Right forelimb (tissue), 1 donor: ENCODE data around the gene GOLGA3.
A peak's percentile ranks its signal among the peaks of the same experiment; 100 is the strongest.
"Not testable (repeated sequence)": the region's sequence is repeated elsewhere in the genome, so short reads cannot be mapped to it uniquely, and the experiment has no call there.

ENCODE experiments used
- DNase-seq: peaks from one replicate; pipeline ENCODE4 v3.0.0-alpha.2; 2018

Gene GOLGA3

DNA sequence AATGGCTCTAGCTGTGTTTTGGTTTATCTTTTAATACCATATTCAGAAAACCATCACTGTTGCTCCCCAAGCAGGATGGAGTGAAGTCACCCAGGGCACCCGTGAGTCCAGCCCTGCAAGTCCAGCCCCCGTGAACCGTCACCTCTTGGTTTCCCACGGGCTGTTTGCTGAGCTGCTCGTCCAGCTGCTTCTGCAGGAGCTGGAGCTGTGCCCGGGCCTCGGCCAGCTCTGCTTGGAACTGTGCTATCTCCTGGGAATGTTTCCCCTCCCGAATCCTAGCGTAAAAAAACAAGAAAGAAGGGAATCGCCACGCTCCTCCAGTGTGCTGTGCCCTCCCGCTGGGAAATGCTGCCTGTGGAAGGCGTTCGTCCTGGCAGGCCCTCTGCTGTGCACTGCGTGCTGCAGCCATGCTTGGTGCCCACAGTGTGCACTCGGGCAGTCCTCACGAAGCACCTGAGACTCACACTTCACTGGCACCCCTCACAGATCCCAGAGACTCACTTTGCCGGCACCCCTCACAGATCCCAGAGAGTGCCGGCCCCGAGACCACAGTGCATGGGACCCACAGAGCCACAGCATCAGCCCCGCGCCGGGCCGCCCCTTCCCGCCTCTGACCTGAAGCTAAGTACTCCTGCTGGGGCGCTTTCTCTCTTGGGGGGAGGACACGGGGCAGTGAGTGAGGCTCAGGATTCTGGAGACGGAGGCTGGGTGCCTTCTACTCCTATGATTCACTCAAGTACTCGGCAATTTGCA is 51.7 kb downstream of the GOLGA3 start:
- DNase-seq, result peak; percentile 63

GRCh38 chr12:132776230-132776625 is 52.4 kb downstream of the GOLGA3 start:
- not testable (repeated sequence) for DNase-seq

DNA sequence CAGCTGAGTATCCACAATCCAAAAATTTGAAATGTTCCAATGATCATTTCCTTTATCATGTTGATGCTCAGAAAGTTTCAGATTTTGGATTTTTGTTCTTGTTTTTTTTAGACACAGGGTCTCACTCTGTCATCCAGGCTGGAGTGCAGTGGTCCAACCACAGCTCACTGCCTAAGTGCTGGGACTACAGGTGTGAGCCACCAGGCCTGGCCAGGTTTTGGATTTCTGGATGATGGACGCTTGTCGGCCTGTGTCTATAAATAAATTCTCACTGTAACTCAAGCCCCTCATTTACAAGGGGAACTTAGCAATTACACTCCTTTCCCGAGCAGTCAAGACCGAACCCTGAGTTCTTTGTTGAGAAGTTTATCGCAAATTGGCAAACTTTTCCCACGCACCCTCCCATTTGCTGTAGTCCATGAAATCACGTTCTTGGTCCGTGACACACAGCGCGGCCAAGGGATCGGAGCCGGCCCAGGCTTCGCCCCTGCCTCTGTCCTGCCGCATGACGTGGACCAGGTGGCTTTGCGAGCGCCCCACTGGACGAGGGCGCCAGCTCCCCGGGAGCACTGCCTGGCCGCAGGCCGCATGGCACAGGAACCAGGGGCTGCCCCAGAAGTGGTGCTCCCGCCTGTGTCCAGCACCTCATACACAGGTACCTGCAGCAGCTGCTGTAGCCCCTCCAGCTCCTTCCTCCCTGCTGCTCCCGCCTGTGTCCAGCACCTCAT is 53.0 kb downstream of the GOLGA3 start:
- no peak for DNase-seq

DNA sequence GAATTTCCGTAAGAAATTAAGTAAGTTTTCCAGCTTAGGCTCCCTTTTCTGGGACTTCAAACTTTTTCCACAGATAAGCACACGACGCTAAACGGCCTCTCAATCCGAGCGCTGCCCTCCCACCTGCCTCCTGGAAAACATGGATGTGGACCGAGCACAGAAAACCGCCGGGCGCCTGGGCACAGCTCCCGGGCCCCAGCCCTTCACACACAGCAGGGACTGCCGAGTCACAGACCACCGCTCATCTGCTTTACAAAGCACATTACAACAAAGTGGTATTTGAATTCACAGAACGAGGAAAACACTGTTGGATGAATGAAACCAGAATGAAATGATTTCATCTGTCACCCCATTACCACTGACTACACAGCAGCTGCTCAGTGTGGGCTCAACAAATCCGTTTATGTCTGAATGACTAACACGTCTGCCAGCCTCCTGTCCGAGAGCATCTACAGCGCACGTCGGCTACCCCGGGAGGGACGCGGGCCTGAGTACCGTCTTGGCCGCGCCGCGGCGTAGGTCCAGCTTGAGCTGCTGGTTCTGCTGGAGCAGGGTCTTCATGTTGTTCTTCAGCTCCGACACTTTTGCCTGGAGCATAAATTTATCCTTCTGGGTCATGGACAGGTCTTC is 53.9 kb downstream of the GOLGA3 start:
- DNase-seq, result no peak

DNA sequence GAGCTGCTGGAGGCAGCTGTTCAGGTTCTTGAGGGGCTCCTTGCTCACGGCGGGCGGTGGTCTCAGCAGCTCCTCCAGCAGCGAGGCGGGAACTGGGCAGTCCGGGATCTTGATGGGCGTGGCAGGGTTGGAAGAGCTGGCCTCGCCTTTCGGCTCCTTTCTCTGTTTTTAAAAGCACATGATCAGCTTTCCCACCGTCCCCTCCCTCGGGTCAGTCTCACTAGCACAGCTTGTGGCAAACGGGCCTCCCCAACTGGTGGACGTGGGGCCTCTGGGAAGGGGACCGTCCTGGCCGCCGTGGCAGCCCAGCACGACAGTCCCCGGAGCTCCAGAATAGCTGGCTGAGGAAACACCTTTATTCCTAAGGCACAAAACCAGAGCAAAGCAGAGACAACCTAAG is 54.5 kb downstream of the GOLGA3 start:
- DNase-seq, result no peak

DNA sequence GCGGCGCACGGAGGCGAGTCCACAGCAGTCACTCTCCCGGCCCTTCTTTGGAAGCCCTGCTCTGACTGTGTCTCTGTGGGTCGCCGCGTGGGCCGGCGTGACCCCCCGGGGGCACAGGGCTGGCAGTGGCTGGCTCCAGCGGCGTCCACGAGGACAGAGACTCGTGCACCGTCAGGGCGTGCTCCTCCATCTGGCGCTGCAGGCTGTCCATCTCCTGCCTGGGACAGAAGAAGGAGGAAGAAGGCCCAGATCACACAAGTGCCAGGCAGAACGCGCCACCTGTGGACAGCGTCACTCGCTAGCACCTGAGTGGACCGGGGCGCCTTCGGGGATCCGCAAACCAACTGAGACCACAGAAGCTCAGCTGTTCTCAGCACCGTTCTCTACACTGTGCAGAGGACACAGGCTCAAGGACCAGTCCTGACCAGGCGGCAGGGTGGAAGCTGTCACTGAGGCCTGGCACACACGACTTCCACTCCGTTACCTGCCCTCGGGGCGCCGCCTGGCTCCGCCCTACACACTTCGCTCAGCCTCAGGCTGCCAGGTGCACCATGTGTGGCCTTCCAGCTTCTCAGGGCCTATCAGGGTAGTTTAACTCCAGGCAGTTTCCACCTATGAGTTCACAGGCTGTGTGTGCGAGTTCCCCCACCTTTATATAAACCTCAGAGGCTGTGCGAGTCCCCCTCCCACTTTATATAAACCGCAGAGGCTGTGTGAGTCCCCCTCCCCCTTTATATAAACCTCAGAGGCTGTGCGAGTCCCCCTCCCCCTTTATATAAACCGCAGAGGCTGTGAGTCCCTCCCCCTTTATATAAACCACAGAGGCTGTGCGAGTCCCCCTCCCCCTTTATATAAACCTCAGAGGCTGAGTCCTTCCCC is 55.4 kb downstream of the GOLGA3 start:
- no peak for DNase-seq

DNA sequence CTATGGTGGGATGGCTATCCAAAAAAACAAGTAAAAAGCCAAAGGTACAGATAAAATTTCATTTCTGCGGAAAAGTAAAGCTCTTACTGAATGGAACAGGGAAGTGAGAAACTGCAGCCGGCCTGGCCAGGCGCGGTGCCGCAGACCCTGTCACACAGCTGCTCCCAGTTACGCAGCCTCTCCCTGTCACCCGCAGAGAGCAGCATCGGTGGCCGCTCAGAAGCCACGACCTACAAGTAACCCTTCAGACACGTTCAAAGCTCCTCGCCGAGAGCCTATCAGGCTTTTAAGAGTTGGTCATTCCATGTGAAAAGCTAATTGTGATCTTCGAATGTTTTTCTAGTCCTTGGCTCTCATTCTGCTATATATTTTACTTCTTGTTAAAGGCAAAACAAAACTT is 56.1 kb downstream of the GOLGA3 start:
- DNase-seq, result no peak

DNA sequence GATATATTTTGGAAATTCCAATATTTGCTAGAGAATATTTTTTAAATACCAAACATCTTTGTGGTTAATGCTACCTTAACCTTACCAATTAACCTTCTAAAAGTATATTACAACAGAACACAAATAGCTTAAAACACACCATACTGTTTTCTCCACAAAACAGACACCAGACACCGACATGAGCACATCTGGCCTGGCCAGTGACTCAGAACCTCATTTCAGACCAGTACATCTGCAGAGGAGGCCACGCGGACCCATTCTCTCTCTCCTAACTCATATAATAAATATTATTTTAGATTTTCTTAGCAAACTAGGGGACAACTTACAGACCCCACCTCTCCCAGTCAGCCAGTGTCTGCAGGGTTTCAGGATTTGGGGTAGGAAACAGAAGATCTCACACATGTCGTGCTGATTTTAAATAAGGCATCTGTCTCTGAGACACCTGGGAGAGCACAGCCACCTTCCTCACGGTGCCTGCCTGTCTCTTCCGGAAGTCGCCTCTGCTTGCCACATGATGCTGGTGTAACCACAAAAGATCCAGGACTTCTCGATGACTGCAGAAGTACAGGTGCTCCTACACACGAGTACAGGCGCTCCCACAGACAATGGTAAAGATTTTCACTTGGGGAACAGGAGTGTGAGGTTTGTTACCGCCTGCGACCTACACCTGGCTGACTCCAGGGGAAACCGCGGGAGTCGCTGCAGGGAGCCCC is 57.4 kb downstream of the GOLGA3 start:
- no peak for DNase-seq

- no peak for DNase-seq
Observed at GRCh38 chr12:132766380-132767085, 62.1 kb downstream of the GOLGA3 start.

DNA sequence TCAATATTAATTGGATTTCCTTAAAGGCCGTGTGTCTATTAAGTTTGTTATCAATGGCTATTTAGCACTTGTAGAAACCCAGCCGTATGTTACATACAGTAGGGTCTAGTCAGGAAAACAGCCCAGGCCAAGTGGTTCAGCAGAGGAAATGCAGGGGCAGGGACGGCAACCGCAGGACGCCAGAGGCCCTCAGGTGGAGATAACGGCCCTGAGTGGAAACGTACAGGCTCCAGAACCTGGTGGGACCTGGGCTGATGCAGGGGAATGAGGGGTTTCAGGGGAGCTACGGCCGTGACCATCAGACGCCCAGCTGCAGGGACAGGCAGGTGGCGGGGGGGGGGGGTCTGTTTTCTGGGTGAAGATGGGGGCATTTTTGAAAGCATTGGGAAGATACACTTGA is 63.3 kb downstream of the GOLGA3 start:
- no peak for DNase-seq

DNA sequence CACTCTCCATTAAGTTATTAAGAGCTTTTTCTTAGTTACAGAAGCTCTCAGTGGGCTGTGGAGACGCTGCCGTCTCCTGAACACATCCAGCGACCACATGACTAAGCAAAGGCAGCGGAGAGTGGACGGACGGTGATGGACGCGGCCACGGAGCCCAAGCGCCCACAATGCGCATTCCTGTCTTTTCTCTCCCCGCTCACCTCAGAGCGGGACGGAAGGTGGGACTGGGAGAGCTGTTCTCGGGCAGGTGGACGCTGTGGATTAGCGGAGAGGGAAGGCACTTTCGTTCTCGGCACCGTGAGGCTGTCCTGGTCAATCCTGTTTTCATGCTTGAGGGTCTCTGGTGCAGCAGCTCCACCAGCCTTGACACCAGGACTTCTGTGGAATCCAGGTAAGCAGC is 64.4 kb downstream of the GOLGA3 start:
- no peak for DNase-seq

GRCh38 chr12:132761921-132762583 is 66.6 kb downstream of the GOLGA3 start:
- DNase-seq, result peak; percentile 91

- peak; percentile 66 for DNase-seq
Observed at GRCh38 chr12:132761032-132761920, 67.4 kb downstream of the GOLGA3 start, which contains the start of gene ANKLE2. Gene ANKLE2 (minus strand): TSS chr12:132761832. CDS start chr12:132761798, 34 bp downstream.

GRCh38 chr12:132759359-132759758 is 69.3 kb downstream of the GOLGA3 start:
- DNase-seq, result no peak

DNA sequence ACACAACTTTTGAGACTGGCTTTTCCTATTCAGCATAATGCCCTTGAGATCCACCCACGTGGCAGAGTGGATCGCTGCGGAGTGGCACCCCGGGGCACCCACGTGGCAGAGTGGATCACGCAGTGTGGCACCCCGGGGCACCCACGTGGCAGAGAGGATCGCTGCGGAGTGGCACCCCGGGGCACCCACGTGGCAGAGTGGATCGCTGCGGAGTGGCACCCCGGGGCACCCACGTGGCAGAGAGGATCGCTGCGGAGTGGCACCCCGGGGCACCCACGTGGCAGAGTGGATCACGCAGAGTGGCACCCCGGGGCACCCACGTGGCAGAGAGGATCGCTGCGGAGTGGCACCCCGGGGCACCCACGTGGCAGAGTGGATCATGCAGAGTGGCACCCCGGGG is 69.8 kb downstream of the GOLGA3 start:
- DNase-seq, result not testable (repeated sequence)

GRCh38 chr12:132754160-132754932 is 74.3 kb downstream of the GOLGA3 start:
- no peak for DNase-seq

DNA sequence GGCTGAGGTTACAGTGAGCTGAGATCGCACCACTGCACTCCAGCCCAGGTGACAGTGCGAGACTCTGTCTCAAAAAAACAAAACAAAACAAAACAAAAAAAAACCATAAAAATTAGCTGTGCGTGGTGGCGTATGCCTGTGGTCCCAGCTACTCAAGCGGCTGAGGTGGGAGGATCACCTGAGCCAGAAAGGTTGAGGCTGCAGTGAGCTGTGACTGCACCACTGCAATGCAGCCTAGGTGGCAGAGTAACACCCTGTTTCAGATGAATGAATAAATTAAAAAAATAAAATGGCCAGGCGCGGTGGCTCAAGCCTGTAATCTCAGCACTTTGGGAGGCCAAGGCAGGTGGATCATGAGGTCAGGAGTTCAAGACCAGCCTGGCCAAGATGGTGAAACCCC is 75.0 kb downstream of the GOLGA3 start:
- DNase-seq, result not testable (repeated sequence)

DNA sequence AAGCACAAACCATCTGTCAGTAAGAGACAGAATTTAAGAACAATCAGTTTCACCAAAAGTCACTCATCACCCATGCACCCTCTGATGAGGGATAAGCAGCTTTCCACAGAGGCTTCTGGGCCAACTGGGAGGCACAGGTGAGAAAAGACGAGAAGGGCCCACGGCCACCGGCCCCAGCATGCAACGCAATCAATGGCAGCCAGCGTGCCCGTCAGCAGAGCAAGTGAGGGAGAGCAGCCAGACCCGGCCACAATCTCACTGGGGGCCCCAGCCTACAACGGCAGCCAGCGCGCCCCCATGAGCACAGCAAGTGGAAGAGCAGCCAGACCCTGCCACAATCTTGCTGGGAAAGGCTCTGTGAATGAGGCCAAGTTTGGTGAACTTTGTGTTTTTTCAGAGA is 80.3 kb downstream of the GOLGA3 start:
- no peak for DNase-seq

- DNase-seq, result no peak
Observed at GRCh38 chr12:132747896-132748295, 80.8 kb downstream of the GOLGA3 start.
